ENCODE measurements around the gene RAB28.

GRCh38 chr4:13399257-13399656 is 84.9 kb downstream of the RAB28 start:
- no peak for TF ChIP-seq CTCF (IDR thresholded peaks at IDR 0.05 in 4 of 5, conservative IDR thresholded peaks at IDR 0.05 in 1 of 5)
- no peak for TF ChIP-seq POLR2A (IDR thresholded peaks at IDR 0.05)

Data from gastrocnemius medialis (tissue), 4 donors.